ENCODE measurements around the gene GRIA4. TPM values are rescaled to one million over a fixed set of nuclear protein-coding genes. Genes with fewer than 3 reads are reported as not detected.

The GRIA4 gene
- total and polyA plus RNA-seq, 2 of the 13 experiments (the other 11 are each of a cell fraction or from before 2014, with no cell fraction given), result not detected

- no peak for TF ChIP-seq ZNF713 (CRISPR knock-in tag; IDR thresholded peaks at IDR 0.05)
- no peak for TF ChIP-seq DNMT3B (CRISPR knock-in tag; conservative IDR thresholded peaks at IDR 0.05)
- TF ChIP-seq FOXA3 (CRISPR knock-in tag; IDR thresholded peaks at IDR 0.05), result no peak
- TF ChIP-seq ARID2 (CRISPR knock-in tag; IDR thresholded peaks at IDR 0.05; ENCODE audit: borderline replicate concordance), result no peak
- TF ChIP-seq RFX3 (CRISPR knock-in tag; IDR thresholded peaks at IDR 0.05), result no peak
- TF ChIP-seq ZNF274 (CRISPR knock-in tag; IDR thresholded peaks at IDR 0.05), result no peak
- no peak for TF ChIP-seq MTA1 (CRISPR knock-in tag; IDR thresholded peaks at IDR 0.05; ENCODE audit: borderline replicate concordance)
- no peak for TF ChIP-seq ZFP36L2 (CRISPR knock-in tag; IDR thresholded peaks at IDR 0.05)
Observed at GRCh38 chr11:105665281-105665680, 55.4 kb downstream of the GRIA4 start (continued).

GRCh38 chr11:105667441-105667840 is 57.6 kb downstream of the GRIA4 start:
- BruUV-seq (replicated peaks), result no TSS peak
- in situ Hi-C loops (cut with HindIII; ENCODE audit: extremely low pct_ligation_motif_present, low pct_unique_long_range_greater_than_20kb), result no loop called here
- Histone ChIP-seq H3K27ac (ENCODE audit: extremely low read length, insufficient read depth, low read length) (no peak overlapping the region), H3K9ac (ENCODE audit: insufficient read depth, low read depth, low read length) (no peak overlapping the region), H2AFZ (ENCODE audit: low read length) (no peak overlapping the region), H3K9me3 (ENCODE audit: low read length) (no peaks in the 10 kb centered on the region), H3K36me3 (replicated peaks in 1 of 2; ENCODE audit: control insufficient read depth in 1 of 2, insufficient read depth in 2 of 2, low read length in 2 of 2) (no peaks in the 10 kb centered on the region), H3K4me3 (replicated peaks in 1 of 3; ENCODE audit: insufficient read depth in 1 of 3, low read depth in 2 of 3, low read length in 3 of 3) (no peak overlapping the region), H3K27me3 (ENCODE audit: control insufficient read depth in 1 of 2, insufficient read depth in 2 of 2, low read length in 2 of 2) (no peaks in the 10 kb centered on the region), H3K4me2 (ENCODE audit: low read depth, low read length) (no peak overlapping the region), H3K79me2 (ENCODE audit: insufficient read depth, low read length) (no peaks in the 10 kb centered on the region), H4K20me1 (ENCODE audit: insufficient read depth, low read length) (no peaks in the 10 kb centered on the region), H3K4me1 (ENCODE audit: insufficient read depth, low read length) (no peaks in the 10 kb centered on the region)
- ATAC-seq, result no peak
- intact Hi-C loops (cut with micrococcal nuclease; ENCODE audit: unreplicated experiment), result no loop called here
- no peak for DNase-seq (ENCODE audit: low spot score)
- no peak for FAIRE-seq
- no peak for TF ChIP-seq HDAC2 (CRISPR knock-in tag; IDR thresholded peaks at IDR 0.05)
- peak; percentile 40; the same call in 1 of the 2 replicates for TF ChIP-seq MAFF (IDR thresholded peaks at IDR 0.05; ENCODE audit: low read depth, low read length)
- TF ChIP-seq TAF15 (IDR thresholded peaks at IDR 0.05; ENCODE audit: low read depth, low read length, poor library complexity, severe bottlenecking), result no peak
- no peak for TF ChIP-seq ELF4 (CRISPR knock-in tag; IDR thresholded peaks at IDR 0.05; ENCODE audit: borderline replicate concordance)
- peak; percentile 50 to 67 for TF ChIP-seq MAFK (conservative IDR thresholded peaks at IDR 0.05 in 1 of 2, IDR thresholded peaks at IDR 0.05 in 1 of 2; ENCODE audit: low read length in 2 of 2)
- POLR2A ChIA-PET, result no interaction called here
- CTCF ChIA-PET (ENCODE audit: low intra/inter-chr PET ratio, low total read pairs), result no interaction called here
- 26% methylated on average over 1 of the region's 1 CpG for WGBS (ENCODE audit: low lambda C conversion rate)
